LNCaP clone FGC (cell line): Measurements from ENCODE around the gene RXFP2.

ENCODE experiments used
- DNase-seq: peaks from one replicate; pipeline ENCODE4 v3.0.0-alpha.2; 2011; ENCODE audit warnings: low read depth
- H3K4me3 ChIP-seq: 2 replicates; pipeline ENCODE4 v1.5.1; 2011; ENCODE audit warnings: mild to moderate bottlenecking, low read depth, low read length, control low read depth
- CTCF ChIP-seq: IDR thresholded peaks from 2 replicates; pipeline ENCODE4 v1.5.1; 2012; ENCODE audit warnings: mild to moderate bottlenecking; ENCODE audit not compliant: control insufficient read depth, insufficient read depth; ENCODE audit errors: extremely low read depth

RXFP2 gene

GRCh38 chr13:31850041-31850555, 110.8 kb downstream of the RXFP2 start:
- no peak for DNase-seq
- H3K4me3 ChIP-seq: no peak overlapping the region
- TF ChIP-seq CTCF: no peak

- no peak overlapping the region for H3K4me3 ChIP-seq
- no peak for TF ChIP-seq CTCF
- DNase-seq: no peak
Measured at GRCh38 chr13:31851216-31851615, 111.9 kb downstream of the RXFP2 start.
